ENCODE results near the gene PURB.
A peak's percentile ranks its signal among the peaks of the same experiment; 100 is the strongest.
"Not testable (repeated sequence)": the region's sequence is repeated elsewhere in the genome, so short reads cannot be mapped to it uniquely, and the experiment has no call there.

Gene PURB

GRCh38 chr7:44885394-44886317 lies at the start of gene PURB:
Gene PURB (minus strand): TSS chr7:44885530. CDS start chr7:44885348, 182 bp downstream.
- DNase-seq, result peak; percentile 84

- no peak for DNase-seq
Observed at GRCh38 chr7:44935016-44935415, 49.7 kb upstream of the PURB start.

GRCh38 chr7:44934510-44934909 lies 49.2 kb upstream of the PURB start:
- not testable (repeated sequence) for DNase-seq

- DNase-seq, result no peak
Observed at GRCh38 chr7:44930921-44931320, 45.6 kb upstream of the PURB start.

- no peak for DNase-seq
Observed at GRCh38 chr7:44922351-44922694, 37.0 kb upstream of the PURB start.

GRCh38 chr7:44921607-44922350 lies 36.4 kb upstream of the PURB start:
- DNase-seq, result peak; percentile 36

GRCh38 chr7:44920119-44920518 lies 34.8 kb upstream of the PURB start:
- no peak for DNase-seq

- DNase-seq, result no peak
Observed at GRCh38 chr7:44918029-44918428, 32.7 kb upstream of the PURB start.

GRCh38 chr7:44917465-44917864 lies 32.1 kb upstream of the PURB start:
- no peak for DNase-seq

- DNase-seq, result no peak
Observed at GRCh38 chr7:44914992-44915607, 29.8 kb upstream of the PURB start.

- no peak for DNase-seq
Observed at GRCh38 chr7:44912775-44913347, 27.5 kb upstream of the PURB start.

GRCh38 chr7:44911911-44912310 lies 26.6 kb upstream of the PURB start:
- no peak for DNase-seq

- DNase-seq, result no peak
Observed at GRCh38 chr7:44909596-44910389, 24.5 kb upstream of the PURB start.

GRCh38 chr7:44906965-44907364 lies 21.6 kb upstream of the PURB start:
- no peak for DNase-seq

GRCh38 chr7:44905002-44905635 lies 19.8 kb upstream of the PURB start:
- DNase-seq, result no peak

GRCh38 chr7:44899443-44899842 lies 14.1 kb upstream of the PURB start:
- DNase-seq, result no peak

GRCh38 chr7:44898039-44898438 lies 12.7 kb upstream of the PURB start:
- DNase-seq, result no peak

- no peak for DNase-seq
Observed at GRCh38 chr7:44897309-44897708, 12.0 kb upstream of the PURB start.

GRCh38 chr7:44894888-44895580 lies 9.7 kb upstream of the PURB start:
- DNase-seq, result no peak

- DNase-seq, result no peak
Observed at GRCh38 chr7:44893710-44894234, 8.4 kb upstream of the PURB start.

GRCh38 chr7:44891791-44892190 lies 6.5 kb upstream of the PURB start:
- DNase-seq, result no peak
